ENCODE data around the gene ANKRD9.

Gene ANKRD9

GRCh38 chr14:102497998-102498677 lies 11.4 kb downstream of the ANKRD9 start:
- DNase-seq (ENCODE audit: low read depth in 3 of 3), result no peak

- DNase-seq (ENCODE audit: low read depth in 3 of 3), result no peak
Observed at GRCh38 chr14:102496958-102497744, 12.4 kb downstream of the ANKRD9 start.

- no peak for DNase-seq (ENCODE audit: low read depth in 3 of 3)
Observed at GRCh38 chr14:102496331-102496691, 13.3 kb downstream of the ANKRD9 start.

- no peak for DNase-seq (ENCODE audit: low read depth in 3 of 3)
Observed at GRCh38 chr14:102495491-102496330, 13.9 kb downstream of the ANKRD9 start.

- no peak for DNase-seq (ENCODE audit: low read depth in 3 of 3)
Observed at GRCh38 chr14:102493585-102493984, 16.0 kb downstream of the ANKRD9 start.

GRCh38 chr14:102493096-102493495 lies 16.5 kb downstream of the ANKRD9 start:
- DNase-seq (ENCODE audit: low read depth in 3 of 3), result no peak

GRCh38 chr14:102492531-102492910 lies 17.1 kb downstream of the ANKRD9 start:
- no peak for DNase-seq (ENCODE audit: low read depth in 3 of 3)

GRCh38 chr14:102491786-102492530 lies 17.6 kb downstream of the ANKRD9 start:
- no peak for DNase-seq (ENCODE audit: low read depth in 3 of 3)

- DNase-seq (ENCODE audit: low read depth in 3 of 3), result no peak
Observed at GRCh38 chr14:102491366-102491765, 18.2 kb downstream of the ANKRD9 start.

GRCh38 chr14:102490456-102490855 lies 19.1 kb downstream of the ANKRD9 start:
- no peak for DNase-seq (ENCODE audit: low read depth in 3 of 3)

- no peak for DNase-seq (ENCODE audit: low read depth in 3 of 3)
Observed at GRCh38 chr14:102487204-102487577, 22.4 kb downstream of the ANKRD9 start.

GRCh38 chr14:102486513-102487203 lies 22.9 kb downstream of the ANKRD9 start:
- DNase-seq (ENCODE audit: low read depth in 3 of 3), result no peak

GRCh38 chr14:102485693-102486512 lies 23.7 kb downstream of the ANKRD9 start:
- no peak for DNase-seq (ENCODE audit: low read depth in 3 of 3)

- DNase-seq (ENCODE audit: low read depth in 3 of 3), result no peak
Observed at GRCh38 chr14:102484316-102484715, 25.3 kb downstream of the ANKRD9 start.

GRCh38 chr14:102481791-102482238 lies 27.8 kb downstream of the ANKRD9 start:
- no peak for DNase-seq (ENCODE audit: low read depth in 3 of 3)

GRCh38 chr14:102481371-102481770 lies 28.2 kb downstream of the ANKRD9 start:
- DNase-seq (ENCODE audit: low read depth in 3 of 3), result no peak

GRCh38 chr14:102479777-102480176 lies 29.8 kb downstream of the ANKRD9 start:
- no peak for DNase-seq (ENCODE audit: low read depth in 3 of 3)

- no peak for DNase-seq (ENCODE audit: low read depth in 3 of 3)
Observed at GRCh38 chr14:102479107-102479506, 30.5 kb downstream of the ANKRD9 start.

- DNase-seq (ENCODE audit: low read depth in 3 of 3), result no peak
Observed at GRCh38 chr14:102474934-102475333, 34.6 kb downstream of the ANKRD9 start.

GRCh38 chr14:102473559-102473958 lies 36.0 kb downstream of the ANKRD9 start:
- DNase-seq (ENCODE audit: low read depth in 3 of 3), result no peak
